T47D (cell line): ENCODE measurements around the gene PRM2.

Experiments used
- DNase-seq, 2 experiments: peaks; one replicate each; pipeline versions ENCODE4 v3.0.0 to v3.0.0-alpha.2; 2011 to 2012; ENCODE audit warnings: low read depth in 1 of 2, low spot score in 1 of 2
- JUND ChIP-seq: IDR thresholded peaks from 2 replicates; pipeline ENCODE4 v1.6.1; 2012; ENCODE audit warnings: low read depth
- in situ Hi-C: cut with HindIII; loops from 2 replicates; pipeline ENCODE4 v1.10.0; 2016; ENCODE audit warnings: low sequenced_read_pairs, low pct_unique_long_range_greater_than_20kb

Gene PRM2

GRCh38 chr16:11273721-11274324 is 2.5 kb downstream of the PRM2 start:
- no peak for DNase-seq
- TF ChIP-seq JUND = no peak
- in situ Hi-C loops = no loop called here

DNA sequence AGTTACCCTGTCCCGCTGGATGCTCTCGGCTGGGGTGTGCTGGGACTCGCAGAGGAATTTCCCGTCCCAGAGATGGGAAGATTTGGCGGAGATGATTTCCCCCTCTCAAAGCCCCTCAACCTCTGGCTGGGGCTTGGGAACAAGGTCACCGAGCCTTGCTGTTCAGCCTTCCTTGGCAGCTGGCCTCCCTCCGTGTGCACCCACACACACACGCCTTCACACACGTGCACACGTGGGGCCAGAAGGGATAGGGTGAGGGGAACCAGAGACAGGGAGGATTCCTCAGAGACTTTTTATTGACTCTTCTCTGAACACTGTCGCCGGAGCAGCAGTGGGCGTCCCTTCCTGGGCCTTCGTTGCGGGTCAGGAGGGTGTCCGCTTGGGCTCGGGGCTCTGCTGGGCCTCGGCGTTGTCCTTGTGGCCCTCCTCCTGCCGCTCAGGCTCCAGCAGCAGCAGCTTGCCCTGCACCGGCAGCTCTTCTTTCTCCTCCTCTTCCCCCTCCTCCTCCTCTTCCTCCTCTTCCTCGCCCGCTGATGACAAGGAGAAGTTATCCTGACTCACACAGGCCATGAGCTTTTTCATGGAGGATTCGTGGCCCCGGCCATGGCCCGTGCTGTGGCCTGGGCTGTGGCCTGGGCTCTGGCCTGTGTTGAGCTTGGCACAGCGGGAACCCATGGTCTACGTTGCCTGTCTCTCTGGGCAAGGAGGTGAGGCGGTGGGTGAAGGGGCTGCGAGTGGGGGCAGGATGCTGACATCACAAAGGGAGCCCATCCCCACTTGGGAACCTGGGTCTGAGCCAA is 3.2 kb downstream of the PRM2 start, which contains the start of gene PRM3:
Gene PRM3 (minus strand): TSS at position 709 of the 800 bp plus-strand sequence. CDS start 34 bp downstream, at position 675.
- DNase-seq = no peak
- in situ Hi-C loops = no loop called here
- no peak for TF ChIP-seq JUND

GRCh38 chr16:11272484-11272883 is 3.8 kb downstream of the PRM2 start:
- no peak for DNase-seq
- in situ Hi-C loops = no loop called here
- no peak for TF ChIP-seq JUND

- in situ Hi-C loops = no loop called here
- no peak for DNase-seq
- TF ChIP-seq JUND = no peak
Measured at GRCh38 chr16:11271610-11272009, 4.7 kb downstream of the PRM2 start.

- no peak for DNase-seq
- in situ Hi-C loops = no loop called here
- no peak for TF ChIP-seq JUND
Measured at GRCh38 chr16:11270602-11271162, 5.6 kb downstream of the PRM2 start.

GRCh38 chr16:11268921-11269375 is 7.3 kb downstream of the PRM2 start, which contains the start of gene TNP2:
Gene TNP2, minus strand, starts transcription at chr16:11269325. Its CDS starts 63 bp downstream, at chr16:11269262.
- no peak for DNase-seq
- in situ Hi-C loops = no loop called here
- no peak for TF ChIP-seq JUND

- TF ChIP-seq JUND = no peak
- in situ Hi-C loops = no loop called here
- DNase-seq = no peak
Measured at GRCh38 chr16:11265124-11265523, 11.2 kb downstream of the PRM2 start.

- no peak for DNase-seq
- in situ Hi-C loops = no loop called here
- no peak for TF ChIP-seq JUND
Measured at GRCh38 chr16:11264155-11264832, 12.0 kb downstream of the PRM2 start.

DNA sequence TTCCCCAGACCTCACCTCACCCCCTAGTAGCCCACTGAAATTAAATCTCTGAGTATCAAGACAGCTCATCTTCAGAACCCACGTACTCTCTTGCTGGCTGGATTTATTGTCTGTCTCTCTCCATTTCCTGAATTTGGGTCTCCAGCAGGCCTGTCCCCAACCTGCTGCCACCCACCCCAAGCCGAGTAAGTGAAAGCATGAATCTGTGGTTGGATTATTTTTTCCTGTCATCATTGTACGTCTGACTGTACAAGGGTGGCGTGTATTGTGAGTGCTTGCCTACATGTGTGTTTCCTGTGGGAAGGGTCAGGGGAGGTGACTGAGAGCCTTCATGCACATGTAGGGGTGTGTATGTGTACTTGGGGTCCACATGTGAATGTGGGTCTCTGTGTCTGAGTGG is 12.5 kb downstream of the PRM2 start:
- in situ Hi-C loops = no loop called here
- no peak for DNase-seq
- TF ChIP-seq JUND = no peak

DNA sequence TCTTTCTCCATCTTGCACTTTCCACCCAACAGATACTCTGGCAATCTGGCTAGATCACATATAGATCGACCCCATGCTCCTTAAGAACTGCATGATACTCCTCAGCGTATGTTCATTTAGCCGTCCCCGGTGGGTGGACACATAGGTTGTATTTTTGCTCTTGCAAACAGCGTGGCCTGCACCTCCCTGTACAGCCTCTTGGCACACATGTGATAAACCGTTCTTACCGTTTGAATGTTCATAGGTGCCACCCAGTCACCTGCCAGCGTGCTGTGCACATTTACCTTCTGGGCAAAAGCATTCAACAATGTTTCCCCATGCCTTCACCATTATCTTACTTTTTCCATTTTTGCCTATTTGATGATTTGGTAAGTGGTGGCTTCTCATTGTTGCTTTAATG is 13.4 kb downstream of the PRM2 start:
- in situ Hi-C loops = no loop called here
- DNase-seq = no peak
- no peak for TF ChIP-seq JUND

DNA sequence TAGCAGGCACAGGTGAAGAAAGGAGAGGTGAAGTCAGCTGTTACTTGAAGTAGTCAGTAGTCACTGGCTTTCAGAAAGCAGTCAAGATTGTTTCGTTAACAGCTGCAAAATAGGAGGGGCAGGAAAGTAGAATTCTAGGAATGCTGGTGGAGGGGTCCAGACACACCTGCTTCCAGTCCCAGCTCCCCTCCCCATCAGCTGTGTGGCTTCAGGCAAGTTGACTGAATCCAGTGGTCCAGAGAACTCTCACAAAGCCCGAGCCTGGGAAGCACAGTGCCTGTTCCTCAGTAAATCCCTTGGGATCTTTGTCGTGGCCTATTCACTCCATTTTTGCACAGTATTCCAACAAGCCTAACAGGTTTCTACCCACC is 15.7 kb downstream of the PRM2 start:
- TF ChIP-seq JUND = no peak
- in situ Hi-C loops = no loop called here
- DNase-seq = no peak

GRCh38 chr16:11259655-11260595 is 16.4 kb downstream of the PRM2 start:
- in situ Hi-C loops = no loop called here
- no peak for TF ChIP-seq JUND
- no peak for DNase-seq
